Activated CD4-positive, alpha-beta T cell treated with anti-CD3 and anti-CD28 coated beads, Interleukin-2, amount 50 U/mL, for 24 hours (primary cell): Measurements from ENCODE around the gene MYH6.
"Not testable (repeated sequence)": the region's sequence is repeated elsewhere in the genome, so short reads cannot be mapped to it uniquely, and the experiment has no call there.

ENCODE experiments used
- DNase-seq, 2 donors: peaks; one replicate each; pipeline ENCODE4 v3.0.0-alpha.2; 2020; ENCODE audit warnings: low read depth in 1 of 2, low spot score in 1 of 2

The MYH6 gene

GRCh38 chr14:23407516-23408306, at the start of gene MYH6:
TSS of gene MYH6 (minus strand) at chr14:23408273. CDS start at chr14:23407223, 1,050 bp downstream.
- no peak for DNase-seq

- not testable (repeated sequence) for DNase-seq
Measured at GRCh38 chr14:23456883-23457586, 49.0 kb upstream of the MYH6 start.

DNA sequence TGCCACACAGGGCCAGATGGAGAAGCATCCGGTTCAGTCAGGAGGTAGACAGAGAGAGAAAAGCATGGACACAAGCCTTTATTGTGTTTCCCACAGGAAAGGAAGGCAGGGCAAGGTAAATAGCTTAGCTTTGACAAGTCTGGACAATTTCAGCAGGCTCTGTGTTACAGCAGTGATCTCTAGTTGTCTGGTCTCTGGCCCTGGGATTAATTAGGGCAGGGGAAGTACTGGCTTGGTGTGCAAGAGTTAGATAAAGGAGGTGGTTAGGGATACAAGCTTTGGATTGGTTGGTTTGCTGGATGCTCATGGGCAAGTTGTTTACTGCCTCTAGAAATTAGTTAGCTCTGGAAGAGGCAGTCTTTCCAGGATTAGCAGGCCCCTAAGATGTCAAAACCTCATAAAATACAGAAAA, 46.4 kb upstream of the MYH6 start:
- DNase-seq = no peak

DNA sequence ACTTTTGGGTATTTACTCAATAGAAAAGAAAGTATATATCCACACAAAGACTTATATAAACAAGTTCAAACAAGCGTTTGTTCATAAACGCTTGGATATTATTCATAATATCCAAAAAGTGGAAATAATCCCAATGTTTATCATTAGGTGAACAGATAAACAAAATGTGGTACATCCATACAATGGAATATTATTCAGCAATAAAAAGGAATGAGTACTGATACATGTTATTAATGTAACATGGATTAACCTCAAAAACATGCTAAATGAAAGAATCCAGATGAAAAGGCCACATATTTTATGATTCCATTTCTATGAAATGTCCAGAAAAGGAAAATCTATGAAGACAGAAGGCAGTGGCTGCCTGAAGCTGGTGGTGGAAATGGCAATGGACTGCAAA, 44.2 kb upstream of the MYH6 start:
- DNase-seq = no peak

DNA sequence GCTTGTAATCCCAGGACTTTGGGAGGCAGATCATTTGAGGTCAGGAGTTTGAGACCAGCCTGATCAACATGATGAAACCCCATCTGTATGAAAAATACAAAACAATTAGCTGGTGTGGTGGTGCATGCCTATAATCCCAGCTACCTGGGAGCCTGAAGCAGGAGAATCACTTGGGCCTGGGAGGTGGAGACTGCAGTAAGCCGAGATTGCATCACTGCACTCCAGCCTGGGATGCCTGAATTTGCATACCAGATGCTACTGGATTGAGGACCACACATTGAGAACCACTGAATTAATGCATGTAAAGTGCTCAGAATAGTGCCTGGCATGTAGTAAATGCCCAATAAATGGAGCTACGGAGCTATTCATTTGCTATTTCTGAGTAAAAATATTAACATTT, 42.3 kb upstream of the MYH6 start:
- DNase-seq = no peak

- DNase-seq = no peak
Measured at GRCh38 chr14:23449314-23449713, 41.2 kb upstream of the MYH6 start.

- DNase-seq = no peak
Measured at GRCh38 chr14:23447361-23448350, 39.6 kb upstream of the MYH6 start.

GRCh38 chr14:23446291-23446851, 38.3 kb upstream of the MYH6 start:
- DNase-seq = no peak

DNA sequence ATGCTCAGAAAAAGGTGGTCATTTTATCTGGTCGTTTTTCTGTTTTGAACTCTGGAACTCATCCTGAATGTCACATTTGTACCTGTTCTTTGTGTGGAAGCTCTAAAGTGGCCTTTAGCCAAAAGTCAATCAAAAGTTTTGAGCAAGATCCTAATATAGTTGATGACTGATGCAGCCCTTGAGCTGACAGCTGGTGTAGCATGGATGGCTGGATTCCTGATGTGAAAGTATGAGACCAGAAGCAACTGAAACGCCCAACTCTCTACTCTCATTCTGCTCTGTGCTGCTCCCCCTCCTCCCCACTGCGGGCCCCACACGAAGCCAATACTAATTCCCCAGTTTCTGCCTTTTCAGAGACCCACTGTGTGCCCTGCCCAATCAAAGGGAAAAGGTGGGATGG, 37.7 kb upstream of the MYH6 start:
- no peak for DNase-seq

GRCh38 chr14:23444314-23444713, 36.2 kb upstream of the MYH6 start:
- DNase-seq = no peak

DNA sequence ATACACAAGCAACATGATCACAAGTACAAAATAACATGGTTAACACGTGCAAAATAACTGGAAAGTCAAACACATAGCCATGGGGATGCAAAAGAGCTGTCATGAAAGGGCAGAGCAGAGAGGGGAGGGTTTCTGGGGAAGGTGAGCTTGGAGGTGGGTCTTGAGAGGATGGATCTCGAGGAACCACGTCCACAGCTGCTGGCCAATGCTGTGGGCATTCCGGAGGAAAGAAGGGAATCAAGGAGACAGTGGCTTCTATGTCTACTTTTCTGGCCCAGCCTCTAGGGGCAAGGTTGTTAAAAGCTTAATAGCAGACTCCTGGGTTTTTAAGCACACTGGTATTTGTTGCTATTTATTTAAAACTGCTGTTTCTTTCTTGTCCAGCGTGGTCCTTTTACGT, 35.8 kb upstream of the MYH6 start:
- no peak for DNase-seq

- no peak for DNase-seq
Measured at GRCh38 chr14:23443411-23443812, 35.3 kb upstream of the MYH6 start.

DNA sequence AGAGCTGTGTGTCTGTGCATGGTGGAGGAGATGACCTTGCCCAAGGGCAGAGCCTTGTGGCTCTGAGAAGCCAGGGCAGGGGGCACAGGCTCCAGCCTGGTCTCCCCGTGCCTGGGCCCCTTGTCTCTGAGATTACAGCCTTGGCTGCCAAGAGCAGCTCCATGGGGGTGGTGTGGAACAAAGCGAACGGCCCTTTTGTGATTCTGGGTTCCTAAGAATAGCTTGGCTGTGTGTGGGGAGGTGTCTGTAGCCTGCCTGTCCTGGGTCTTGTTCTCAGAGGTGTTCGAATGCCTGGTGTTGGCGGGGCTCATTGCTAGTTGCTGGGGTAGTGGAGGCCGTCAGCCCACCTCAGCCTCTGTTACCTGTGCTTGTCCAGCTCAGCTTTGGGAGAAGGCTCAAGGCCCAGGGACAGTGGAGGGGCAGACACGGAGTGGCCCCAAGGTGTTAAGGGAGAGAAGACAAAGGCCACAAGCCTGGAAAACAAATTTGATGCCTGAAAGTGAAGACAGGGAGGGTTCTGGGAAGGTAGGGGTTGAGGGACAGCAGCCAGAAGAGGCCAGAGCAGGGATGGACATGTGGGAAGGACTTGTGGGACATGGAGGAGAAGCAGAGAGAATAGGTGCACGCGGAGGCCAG, 34.8 kb upstream of the MYH6 start:
- no peak for DNase-seq

DNA sequence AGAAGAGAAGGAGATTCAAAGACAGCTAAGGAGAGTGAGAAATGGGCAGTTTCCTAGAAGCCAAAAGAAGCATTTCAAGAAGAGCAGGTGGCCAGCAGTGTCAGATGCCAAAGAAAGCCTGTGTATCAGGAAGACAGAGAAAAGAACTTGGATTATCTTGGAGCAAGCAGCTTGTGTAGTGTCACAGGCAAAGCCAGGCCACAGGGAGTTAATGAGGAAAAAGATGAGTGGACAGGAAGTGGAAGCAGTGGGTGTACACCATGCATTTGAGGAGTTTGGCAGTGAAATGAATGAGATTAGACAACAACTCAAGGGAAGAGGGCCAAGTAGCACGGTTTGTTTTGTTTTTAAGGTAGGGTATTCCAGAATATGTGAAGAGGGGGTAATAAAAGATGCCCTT, 33.0 kb upstream of the MYH6 start:
- no peak for DNase-seq

- no peak for DNase-seq
Measured at GRCh38 chr14:23439107-23439835, 31.2 kb upstream of the MYH6 start.

DNA sequence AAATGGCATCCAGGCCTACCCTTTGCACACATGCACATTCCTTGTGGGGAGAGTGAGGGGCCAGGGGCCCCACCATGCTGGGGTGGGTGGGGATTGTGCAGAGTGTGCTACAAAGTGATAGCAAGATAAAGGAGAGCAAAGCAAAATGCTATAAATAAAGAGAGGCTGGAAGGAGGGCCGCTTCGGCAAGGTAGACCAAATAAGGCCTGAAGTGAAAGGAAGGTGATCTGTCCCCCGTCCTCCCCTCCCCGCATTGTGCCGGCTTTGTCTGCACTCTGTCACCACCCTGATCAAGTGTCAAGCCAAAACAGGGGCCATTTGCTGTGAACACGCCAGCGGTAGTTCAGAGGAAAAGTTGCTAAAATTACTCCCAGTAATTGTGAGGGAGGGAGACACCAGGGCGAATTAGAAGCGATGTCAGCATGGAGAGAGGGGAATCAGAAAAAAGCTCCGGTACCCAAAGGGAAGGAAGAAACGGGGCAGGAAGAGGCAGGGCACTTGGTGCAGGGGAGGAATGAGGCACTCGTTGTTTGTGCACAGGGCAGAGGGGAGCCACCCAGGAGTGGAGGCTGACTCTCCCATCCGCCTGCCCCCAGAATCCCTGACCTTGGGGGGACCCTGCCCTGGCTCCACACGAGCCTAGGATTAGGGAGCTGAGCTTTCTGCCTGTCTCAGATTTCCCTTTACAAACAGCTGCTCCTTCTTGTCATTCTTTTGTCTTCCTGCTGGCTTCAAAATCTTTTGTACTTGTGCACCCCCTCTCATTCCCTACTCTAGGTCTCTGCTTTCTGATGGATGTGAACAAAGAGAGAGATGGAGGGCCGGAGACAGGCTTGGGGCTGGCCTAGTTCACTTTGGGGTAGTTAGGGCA, 30.3 kb upstream of the MYH6 start:
- no peak for DNase-seq

- no peak for DNase-seq
Measured at GRCh38 chr14:23437133-23438100, 29.3 kb upstream of the MYH6 start.
